Measurements from ENCODE around the gene TSPAN12. TPM values are rescaled to one million over a fixed set of nuclear protein-coding genes. Genes with fewer than 3 reads are reported as not detected.
"Not testable (repeated sequence)": the region's sequence is repeated elsewhere in the genome, so short reads cannot be mapped to it uniquely, and the experiment has no call there.

Gene TSPAN12
- polyA plus RNA-seq, 4 donors: 18.1 to 183 (median 167) TPM

GRCh38 chr7:120807390-120807789 lies 50.6 kb downstream of the TSPAN12 start:
- DNase-seq (ENCODE audit: low read depth in 4 of 4, low spot score in 3 of 4): no peak

- DNase-seq (ENCODE audit: low read depth in 4 of 4, low spot score in 3 of 4): no peak
Observed at GRCh38 chr7:120806669-120807068, 51.3 kb downstream of the TSPAN12 start.

GRCh38 chr7:120805636-120806388 lies 52.1 kb downstream of the TSPAN12 start:
- DNase-seq (ENCODE audit: low read depth in 4 of 4, low spot score in 3 of 4): peak; percentile 42 to 69 (median 62)

GRCh38 chr7:120802751-120803150 lies 55.2 kb downstream of the TSPAN12 start:
- DNase-seq (ENCODE audit: low read depth in 4 of 4, low spot score in 3 of 4): no peak

- no peak for DNase-seq (ENCODE audit: low read depth in 4 of 4, low spot score in 3 of 4)
Observed at GRCh38 chr7:120799813-120800475, 58.0 kb downstream of the TSPAN12 start.

- DNase-seq (ENCODE audit: low read depth in 4 of 4, low spot score in 3 of 4): no peak
Observed at GRCh38 chr7:120799147-120799546, 58.8 kb downstream of the TSPAN12 start.

GRCh38 chr7:120797026-120797645 lies 60.8 kb downstream of the TSPAN12 start:
- DNase-seq (ENCODE audit: low read depth in 4 of 4, low spot score in 3 of 4): no peak

- DNase-seq (ENCODE audit: low read depth in 4 of 4, low spot score in 3 of 4): no peak
Observed at GRCh38 chr7:120794106-120794729, 63.7 kb downstream of the TSPAN12 start.

GRCh38 chr7:120793213-120793936 lies 64.6 kb downstream of the TSPAN12 start:
- no peak for DNase-seq (ENCODE audit: low read depth in 4 of 4, low spot score in 3 of 4)

- no peak for DNase-seq (ENCODE audit: low read depth in 4 of 4, low spot score in 3 of 4)
Observed at GRCh38 chr7:120792861-120793130, 65.1 kb downstream of the TSPAN12 start.

- DNase-seq (ENCODE audit: low read depth in 4 of 4, low spot score in 3 of 4): peak in 3 of 4 donors; percentile 39 to 55 (median 45)
Observed at GRCh38 chr7:120792091-120792860, 65.7 kb downstream of the TSPAN12 start.

GRCh38 chr7:120785095-120785494 lies 72.8 kb downstream of the TSPAN12 start:
- DNase-seq (ENCODE audit: low read depth in 4 of 4, low spot score in 3 of 4): no peak

GRCh38 chr7:120783721-120784120 lies 74.2 kb downstream of the TSPAN12 start:
- no peak for DNase-seq (ENCODE audit: low read depth in 4 of 4, low spot score in 3 of 4)

GRCh38 chr7:120783273-120783672 lies 74.7 kb downstream of the TSPAN12 start:
- DNase-seq (ENCODE audit: low read depth in 4 of 4, low spot score in 3 of 4): no peak

GRCh38 chr7:120781924-120782323 lies 76.0 kb downstream of the TSPAN12 start:
- DNase-seq (ENCODE audit: low read depth in 4 of 4, low spot score in 3 of 4): not testable (repeated sequence)

- no peak for DNase-seq (ENCODE audit: low read depth in 4 of 4, low spot score in 3 of 4)
Observed at GRCh38 chr7:120780938-120781337, 77.0 kb downstream of the TSPAN12 start.

GRCh38 chr7:120780451-120780850 lies 77.5 kb downstream of the TSPAN12 start:
- not testable (repeated sequence) for DNase-seq (ENCODE audit: low read depth in 4 of 4, low spot score in 3 of 4)

- not testable (repeated sequence) for DNase-seq (ENCODE audit: low read depth in 4 of 4, low spot score in 3 of 4)
Observed at GRCh38 chr7:120779078-120779477, 78.9 kb downstream of the TSPAN12 start.

GRCh38 chr7:120775755-120776154 lies 82.2 kb downstream of the TSPAN12 start:
- no peak for DNase-seq (ENCODE audit: low read depth in 4 of 4, low spot score in 3 of 4)

GRCh38 chr7:120774481-120774880 lies 83.5 kb downstream of the TSPAN12 start:
- DNase-seq (ENCODE audit: low read depth in 4 of 4, low spot score in 3 of 4): no peak
